ENCODE data around the gene CARD19.
"Not testable (repeated sequence)": the region's sequence is repeated elsewhere in the genome, so short reads cannot be mapped to it uniquely, and the experiment has no call there.

The CARD19 gene

GRCh38 chr9:93107825-93108161 lies 11.8 kb downstream of the CARD19 start:
- DNase-seq: no peak

GRCh38 chr9:93108291-93109041 lies 12.4 kb downstream of the CARD19 start:
- no peak for DNase-seq

GRCh38 chr9:93110311-93110855 lies 14.4 kb downstream of the CARD19 start:
- DNase-seq: no peak

GRCh38 chr9:93111001-93111370 lies 15.0 kb downstream of the CARD19 start:
- DNase-seq: no peak

GRCh38 chr9:93111371-93112115 lies 15.5 kb downstream of the CARD19 start:
- no peak for DNase-seq

- no peak for DNase-seq
Measured at GRCh38 chr9:93112116-93112863, 16.3 kb downstream of the CARD19 start.

- no peak for DNase-seq
Measured at GRCh38 chr9:93112864-93113389, 16.9 kb downstream of the CARD19 start.

- no peak for DNase-seq
Measured at GRCh38 chr9:93114169-93114983, 18.4 kb downstream of the CARD19 start.

- no peak for DNase-seq
Measured at GRCh38 chr9:93114984-93115335, 18.9 kb downstream of the CARD19 start.

- DNase-seq: no peak
Measured at GRCh38 chr9:93115486-93116071, 19.6 kb downstream of the CARD19 start.

GRCh38 chr9:93116072-93116961 lies 20.3 kb downstream of the CARD19 start:
- DNase-seq: no peak

GRCh38 chr9:93117521-93117920 lies 21.5 kb downstream of the CARD19 start:
- DNase-seq: not testable (repeated sequence)

GRCh38 chr9:93117924-93118862 lies 22.2 kb downstream of the CARD19 start:
- no peak for DNase-seq

GRCh38 chr9:93118863-93119702 lies 23.1 kb downstream of the CARD19 start:
- DNase-seq: no peak

- no peak for DNase-seq
Measured at GRCh38 chr9:93119703-93119952, 23.6 kb downstream of the CARD19 start.

- DNase-seq: no peak
Measured at GRCh38 chr9:93119953-93120845, 24.2 kb downstream of the CARD19 start.

- no peak for DNase-seq
Measured at GRCh38 chr9:93120846-93121315, 24.9 kb downstream of the CARD19 start.

All from NCI-H526 treated with DMSO at 0.1 percent for 48 hours (cell line).